Measurements from ENCODE around the gene ZFAND6.
"Not testable (repeated sequence)": the region's sequence is repeated elsewhere in the genome, so short reads cannot be mapped to it uniquely, and the experiment has no call there.

ZFAND6 gene

GRCh38 chr15:80151576-80151975, 92.1 kb downstream of the ZFAND6 start:
- DNase-seq (ENCODE audit: low read depth) = no peak

- DNase-seq (ENCODE audit: low read depth) = peak; percentile 82
These were observed 92.9 kb downstream of the ZFAND6 start for GRCh38 chr15:80152180-80152895.

GRCh38 chr15:80152896-80153876, 93.7 kb downstream of the ZFAND6 start, which contains the start of gene FAH:
TSS of gene FAH (plus strand) at chr15:80152999. CDS start at chr15:80153055, 56 bp downstream.
- peak; percentile 8 for DNase-seq (ENCODE audit: low read depth)

GRCh38 chr15:80153900-80154299, 94.4 kb downstream of the ZFAND6 start:
- DNase-seq (ENCODE audit: low read depth) = no peak

- DNase-seq (ENCODE audit: low read depth) = no peak
These were observed 94.9 kb downstream of the ZFAND6 start for GRCh38 chr15:80154336-80154735.

- no peak for DNase-seq (ENCODE audit: low read depth)
These were observed 95.5 kb downstream of the ZFAND6 start for GRCh38 chr15:80155001-80155377.

- not testable (repeated sequence) for DNase-seq (ENCODE audit: low read depth)
These were observed 96.1 kb downstream of the ZFAND6 start for GRCh38 chr15:80155378-80156175.

- DNase-seq (ENCODE audit: low read depth) = no peak
These were observed 96.8 kb downstream of the ZFAND6 start for GRCh38 chr15:80156176-80156720.

- DNase-seq (ENCODE audit: low read depth) = no peak
These were observed 97.7 kb downstream of the ZFAND6 start for GRCh38 chr15:80157215-80157614.

GRCh38 chr15:80159301-80159700, 99.8 kb downstream of the ZFAND6 start:
- DNase-seq (ENCODE audit: low read depth) = no peak

- no peak for DNase-seq (ENCODE audit: low read depth)
These were observed 100.5 kb downstream of the ZFAND6 start for GRCh38 chr15:80159811-80160569.

GRCh38 chr15:80160570-80161156, 101.2 kb downstream of the ZFAND6 start:
- DNase-seq (ENCODE audit: low read depth) = no peak

- no peak for DNase-seq (ENCODE audit: low read depth)
These were observed 102.1 kb downstream of the ZFAND6 start for GRCh38 chr15:80161468-80162016.

GRCh38 chr15:80162059-80162554, 102.6 kb downstream of the ZFAND6 start:
- DNase-seq (ENCODE audit: low read depth) = no peak

- no peak for DNase-seq (ENCODE audit: low read depth)
These were observed 103.7 kb downstream of the ZFAND6 start for GRCh38 chr15:80163217-80163616.

GRCh38 chr15:80163897-80164296, 104.4 kb downstream of the ZFAND6 start:
- no peak for DNase-seq (ENCODE audit: low read depth)

- DNase-seq (ENCODE audit: low read depth) = no peak
These were observed 108.5 kb downstream of the ZFAND6 start for GRCh38 chr15:80167936-80168335.

- no peak for DNase-seq (ENCODE audit: low read depth)
These were observed 108.9 kb downstream of the ZFAND6 start for GRCh38 chr15:80168421-80168820.

GRCh38 chr15:80169768-80170357, 110.4 kb downstream of the ZFAND6 start:
- no peak for DNase-seq (ENCODE audit: low read depth)

- no peak for DNase-seq (ENCODE audit: low read depth)
These were observed 111.1 kb downstream of the ZFAND6 start for GRCh38 chr15:80170596-80170995.
